ENCODE results near the gene JTB. TPM values are rescaled to one million over a fixed set of nuclear protein-coding genes. Genes with fewer than 3 reads are reported as not detected.
A peak's percentile ranks its signal among the peaks of the same experiment; 100 is the strongest.

The JTB gene
- total RNA-seq, 4 donors from 2014 or later, result 88.8 to 303 (median 280) TPM

DNA sequence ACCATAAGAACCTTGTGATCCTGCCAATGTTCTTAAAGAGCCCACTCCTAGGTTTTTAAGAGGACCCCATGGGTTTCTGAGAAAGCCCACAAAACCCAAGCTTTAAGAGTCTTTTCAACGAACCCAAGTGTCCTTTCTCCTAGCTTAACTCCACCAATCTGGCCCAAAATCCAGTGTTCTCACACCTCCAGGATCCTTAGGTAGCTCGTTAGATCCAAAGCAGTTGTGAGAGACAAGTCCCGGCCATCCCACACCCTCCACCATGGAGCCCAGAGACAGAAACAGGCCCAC lies 32.7 kb downstream of the JTB start:
- H3K4me1 ChIP-seq, result peaks cover 0 to 15% (median 11%) of the 10 kb centered on the region in 4 donors
- H3K27ac ChIP-seq, result peak overlapping the region; percentile 97 to 99 (median 99)
- H3K36me3 ChIP-seq, result peaks cover 0 to 18% (median 8%) of the 10 kb centered on the region in 4 donors
- in situ Hi-C loops (cut with MboI; ENCODE audit: low pct_ligation_motif_present in 1 of 4, low pct_unique_long_range_greater_than_20kb in 1 of 4, low sequenced_read_pairs in 3 of 4) (loop anchor here in 2 of 4 donors (25.0 kb wide), 1 partner anchor 132 kb away; no protein-coding TSS in a partner anchor), intact Hi-C loops (cut with DNase I; ENCODE audit: low total_unique reads) (no loop called here)
- no peak for DNase-seq
- no peaks in the 10 kb centered on the region for H3K27me3 ChIP-seq
- WGBS, 2 donors (ENCODE audit: low coverage in 1 of 2), result 43 to 64% methylated on average over 2 to 3 of the region's 3 CpGs
- no peaks in the 10 kb centered on the region for H3K9me3 ChIP-seq
- peak overlapping the region in 2 of 4 donors; percentile 91 to 97 for H3K4me3 ChIP-seq
- TF ChIP-seq CTCF (IDR thresholded peaks at IDR 0.05) (no peak), POLR2AphosphoS5 (IDR thresholded peaks at IDR 0.05) (no peak), EP300 (IDR thresholded peaks at IDR 0.05; ENCODE audit: low read depth) (no peak), POLR2A (IDR thresholded peaks at IDR 0.05) (no peak)

GRCh38 chr1:153944005-153944826 lies 33.3 kb downstream of the JTB start:
- intact Hi-C loops (cut with DNase I; ENCODE audit: low total_unique reads), result no loop called here
- WGBS, 2 donors (ENCODE audit: low coverage in 1 of 2), result 85% methylated on average over 15 of the region's 15 CpGs; no CpG with 5 or more reads in 1 of the 2 donors
- Histone ChIP-seq H3K4me3 (peak overlapping the region in 1 of 4 donors; percentile 91), H3K4me1 (peaks cover 0 to 15% (median 11%) of the 10 kb centered on the region in 4 donors), H3K36me3 (peaks cover 0 to 15% (median 6%) of the 10 kb centered on the region in 4 donors), H3K27me3 (no peaks in the 10 kb centered on the region), H3K9me3 (no peaks in the 10 kb centered on the region), H3K27ac (peak overlapping the region; percentile 97 to 99 (median 99))
- no peak for DNase-seq
- no peak for TF ChIP-seq POLR2A (IDR thresholded peaks at IDR 0.05)
- no peak for TF ChIP-seq EP300 (IDR thresholded peaks at IDR 0.05; ENCODE audit: low read depth)
- no peak for TF ChIP-seq POLR2AphosphoS5 (IDR thresholded peaks at IDR 0.05)
- TF ChIP-seq CTCF (IDR thresholded peaks at IDR 0.05), result no peak
- in situ Hi-C loops (cut with MboI; ENCODE audit: low pct_ligation_motif_present in 1 of 4, low pct_unique_long_range_greater_than_20kb in 1 of 4, low sequenced_read_pairs in 3 of 4), result loop anchor here in 2 of 4 donors (25.0 kb wide), 1 partner anchor 132 kb away; no protein-coding TSS in a partner anchor

GRCh38 chr1:153942766-153943549 lies 34.5 kb downstream of the JTB start:
- WGBS, 2 donors (ENCODE audit: low coverage in 1 of 2), result 62 to 93% methylated on average over 2 to 11 of the region's 11 CpGs
- Histone ChIP-seq H3K9me3 (no peaks in the 10 kb centered on the region), H3K36me3 (peaks cover 0 to 4% (median under 1%) of the 10 kb centered on the region in 4 donors), H3K27ac (no peak overlapping the region), H3K4me3 (no peak overlapping the region), H3K4me1 (peaks cover 0 to 15% (median 11%) of the 10 kb centered on the region in 4 donors), H3K27me3 (no peaks in the 10 kb centered on the region)
- in situ Hi-C loops (cut with MboI; ENCODE audit: low pct_ligation_motif_present in 1 of 4, low pct_unique_long_range_greater_than_20kb in 1 of 4, low sequenced_read_pairs in 3 of 4), result loop anchor here in 2 of 4 donors (25.0 kb wide), 1 partner anchor 131 kb away; no protein-coding TSS in a partner anchor
- intact Hi-C loops (cut with DNase I; ENCODE audit: low total_unique reads), result no loop called here
- TF ChIP-seq CTCF (IDR thresholded peaks at IDR 0.05) (no peak), POLR2A (IDR thresholded peaks at IDR 0.05) (no peak), EP300 (IDR thresholded peaks at IDR 0.05; ENCODE audit: low read depth) (no peak), POLR2AphosphoS5 (IDR thresholded peaks at IDR 0.05) (no peak)
- no peak for DNase-seq

Data from transverse colon (tissue), 4 donors.